Measurements from ENCODE around the gene KLHL18.
"Not testable (repeated sequence)": the region's sequence is repeated elsewhere in the genome, so short reads cannot be mapped to it uniquely, and the experiment has no call there.

Gene KLHL18

DNA sequence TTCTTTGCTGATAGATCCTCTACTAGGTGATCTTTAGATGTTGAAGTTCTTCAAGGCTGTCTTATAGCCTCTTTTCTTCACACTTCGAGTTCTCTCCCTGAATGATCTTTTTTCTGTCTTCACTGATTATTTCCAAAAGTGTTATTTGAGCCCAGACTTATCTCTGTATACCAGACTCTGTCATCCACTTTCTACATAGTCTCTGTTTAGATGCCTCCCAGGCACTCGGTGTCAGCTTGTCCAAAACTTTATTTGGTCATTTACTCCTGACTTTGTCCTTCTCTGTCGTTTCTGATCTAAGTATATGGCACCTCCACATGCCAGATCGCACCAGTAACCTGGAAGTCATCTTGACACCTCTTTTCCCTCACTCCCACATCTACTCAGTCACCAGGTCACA, 27.6 kb downstream of the KLHL18 start:
- in situ Hi-C loops (cut with MboI; ENCODE audit: low sequenced_read_pairs): no loop called here

DNA sequence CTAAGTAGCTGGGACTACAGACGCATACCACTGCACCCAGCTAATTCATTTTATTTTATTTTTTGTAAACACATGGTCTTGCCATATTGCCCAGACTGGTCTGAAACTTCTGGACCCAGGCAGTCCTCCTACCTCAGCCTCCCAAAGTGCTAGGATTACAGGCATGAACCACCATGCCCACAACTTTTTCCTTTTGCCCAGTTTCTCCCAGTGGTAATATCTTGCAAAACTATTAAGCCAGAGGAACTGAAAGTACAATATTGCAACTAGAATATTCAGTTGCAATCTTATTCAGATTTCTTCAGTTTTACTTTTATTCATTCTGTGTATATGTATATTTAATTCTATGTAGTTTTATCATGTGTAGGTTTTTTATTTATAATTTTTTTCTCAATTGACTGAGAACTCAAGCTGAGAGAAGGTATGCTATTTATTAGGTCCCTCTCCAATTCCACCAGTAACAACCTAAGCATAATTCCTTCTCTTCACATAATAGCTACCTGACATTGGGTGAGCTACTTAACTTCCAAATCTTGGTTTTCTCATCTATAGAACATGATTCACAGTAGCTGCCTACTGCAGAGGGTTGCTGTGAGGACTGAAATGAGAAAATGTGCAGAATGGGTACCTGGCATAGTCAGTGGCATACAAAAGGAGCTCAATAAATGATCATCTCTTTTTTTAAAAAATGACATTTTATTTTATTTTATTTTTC, 30.8 kb downstream of the KLHL18 start:
- in situ Hi-C loops (cut with MboI; ENCODE audit: low sequenced_read_pairs): no loop called here

DNA sequence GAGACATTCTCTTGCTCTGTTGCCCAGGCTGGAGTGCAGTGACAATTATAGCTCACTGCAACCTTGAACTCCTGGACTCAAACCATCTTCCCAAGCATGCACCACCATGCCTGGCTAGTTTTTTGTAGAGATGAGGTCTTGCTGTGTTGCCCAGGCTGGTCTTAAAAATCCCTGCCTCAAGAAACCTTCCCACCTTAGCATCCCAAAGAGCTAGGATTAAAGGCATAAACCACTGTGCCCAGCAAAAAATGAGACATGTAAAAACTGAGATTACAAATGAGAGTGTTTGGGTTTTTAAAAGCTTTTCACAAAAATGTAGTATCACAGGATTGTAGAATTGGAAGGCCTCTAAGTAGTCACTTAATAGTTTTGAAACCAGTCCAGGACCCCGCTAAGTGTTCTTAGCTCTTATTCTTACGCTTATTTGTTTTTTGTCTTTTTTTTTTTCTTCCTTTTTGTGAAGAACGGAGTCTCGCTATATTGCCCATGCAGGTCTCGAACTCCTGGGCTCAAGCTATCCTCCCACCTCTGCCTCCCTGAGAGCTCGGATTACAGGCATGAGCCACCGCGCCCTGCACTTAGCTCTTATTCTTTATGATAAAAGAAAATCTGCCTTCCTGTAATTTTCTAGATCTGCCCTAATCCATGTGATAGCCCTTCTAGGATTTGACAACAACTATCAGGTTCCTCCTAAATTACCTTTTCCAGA, 31.5 kb downstream of the KLHL18 start:
- in situ Hi-C loops (cut with MboI; ENCODE audit: low sequenced_read_pairs): no loop called here

DNA sequence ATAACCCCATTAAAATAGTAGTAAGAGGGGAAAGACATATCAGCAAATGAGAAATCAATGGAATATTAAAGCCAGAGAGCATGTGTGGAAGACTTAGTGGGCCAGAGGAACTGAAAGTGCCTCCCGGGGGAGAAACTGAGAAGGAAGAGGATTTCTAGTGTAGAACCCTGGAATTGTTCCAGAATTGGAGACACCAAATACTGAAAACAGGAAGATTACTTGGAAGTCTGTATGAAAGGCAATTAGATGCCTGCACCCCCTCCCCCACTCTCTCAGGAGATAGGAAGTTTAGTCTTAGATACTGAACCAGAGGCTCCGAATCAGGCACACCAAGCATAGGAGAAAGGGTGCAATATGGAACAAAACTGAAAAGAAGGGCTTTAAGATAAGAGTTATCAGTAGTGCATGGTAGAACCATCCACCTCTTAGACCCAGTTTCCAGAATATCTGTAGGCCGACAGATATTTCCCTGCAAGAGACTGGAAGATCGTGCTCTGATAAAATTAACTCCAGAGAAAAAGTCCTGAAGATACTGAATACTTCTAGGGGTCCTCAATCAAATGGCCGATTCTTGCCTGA, 32.4 kb downstream of the KLHL18 start:
- in situ Hi-C loops (cut with MboI; ENCODE audit: low sequenced_read_pairs): no loop called here

DNA sequence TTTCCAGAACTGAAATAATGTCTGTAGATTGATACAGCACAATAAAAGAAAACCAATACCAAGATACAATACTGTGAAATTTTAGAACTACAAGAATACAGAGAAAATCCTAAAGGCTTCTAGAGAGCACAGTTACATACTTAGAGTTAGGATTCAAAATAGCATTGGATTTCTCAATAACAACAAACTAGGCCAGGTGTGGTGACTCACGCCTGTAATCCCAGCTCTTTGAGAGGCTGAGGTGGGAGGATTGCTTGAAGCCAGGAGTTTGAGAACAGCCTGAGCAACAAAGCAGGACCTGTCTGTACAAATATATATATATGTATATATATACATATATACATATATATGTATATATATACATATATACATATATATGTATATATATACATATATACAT, 33.4 kb downstream of the KLHL18 start:
- in situ Hi-C loops (cut with MboI; ENCODE audit: low sequenced_read_pairs): not testable (repeated sequence)

GRCh38 chr3:47318916-47319315, 36.2 kb downstream of the KLHL18 start:
- in situ Hi-C loops (cut with MboI; ENCODE audit: low sequenced_read_pairs): no loop called here

DNA sequence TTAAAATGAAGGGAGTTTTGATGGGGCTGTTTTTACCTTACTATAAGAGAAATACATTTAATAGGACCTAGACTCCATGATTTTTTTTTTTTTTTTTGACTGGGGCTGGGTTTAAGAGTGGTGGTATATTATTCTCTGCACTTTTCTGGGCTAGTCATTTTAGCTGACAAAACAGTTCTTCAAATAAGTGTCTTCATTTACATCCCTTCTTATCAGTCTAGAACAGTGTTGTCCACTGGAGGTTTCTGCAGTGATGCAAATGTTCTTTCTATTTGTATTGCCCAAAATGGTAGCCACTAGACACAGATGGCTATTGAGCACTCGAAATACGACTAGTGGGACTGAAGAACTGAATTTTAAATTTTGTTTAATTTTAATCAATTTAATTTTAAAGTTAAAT, 37.2 kb downstream of the KLHL18 start:
- in situ Hi-C loops (cut with MboI; ENCODE audit: low sequenced_read_pairs): no loop called here

DNA sequence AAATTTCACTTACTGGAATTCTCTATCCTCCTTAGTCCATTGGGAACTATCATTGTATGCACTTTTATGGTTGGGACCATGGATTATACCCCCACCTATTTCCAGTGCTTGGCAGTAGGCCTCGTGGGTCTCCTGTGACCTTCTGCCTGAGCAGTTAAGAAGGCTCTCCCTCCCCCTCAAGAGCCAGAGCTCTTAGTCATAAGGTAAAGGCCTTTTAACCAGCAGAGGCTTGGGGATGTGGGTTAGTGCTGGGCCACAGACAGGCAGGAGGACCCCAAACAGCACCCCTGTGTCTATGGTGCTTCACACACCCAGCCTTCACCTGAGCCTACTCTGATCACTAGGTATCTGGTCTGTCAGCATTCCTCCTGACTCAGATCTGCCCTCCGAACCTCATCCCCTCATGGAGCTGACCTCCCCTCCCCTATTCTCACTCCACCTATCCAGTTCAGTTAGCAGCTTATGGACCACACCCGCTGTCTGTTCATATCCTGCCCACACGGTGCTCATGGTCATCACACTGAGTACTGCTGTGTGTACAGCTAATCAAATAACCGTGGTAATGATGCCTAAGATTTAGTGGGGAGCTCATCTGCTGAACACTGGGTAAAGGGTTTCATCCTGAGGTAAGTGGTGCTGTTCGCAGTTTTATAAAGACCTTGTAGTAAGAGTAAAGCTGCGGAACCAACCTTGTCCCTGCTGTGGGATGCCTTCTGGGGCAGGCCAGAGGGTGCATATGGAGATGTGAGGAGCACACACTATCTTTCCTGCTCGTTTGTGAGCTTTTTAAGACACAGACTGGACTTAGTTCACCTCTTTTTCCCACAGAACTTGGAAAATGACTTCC, 40.9 kb downstream of the KLHL18 start:
- in situ Hi-C loops (cut with MboI; ENCODE audit: low sequenced_read_pairs): no loop called here

DNA sequence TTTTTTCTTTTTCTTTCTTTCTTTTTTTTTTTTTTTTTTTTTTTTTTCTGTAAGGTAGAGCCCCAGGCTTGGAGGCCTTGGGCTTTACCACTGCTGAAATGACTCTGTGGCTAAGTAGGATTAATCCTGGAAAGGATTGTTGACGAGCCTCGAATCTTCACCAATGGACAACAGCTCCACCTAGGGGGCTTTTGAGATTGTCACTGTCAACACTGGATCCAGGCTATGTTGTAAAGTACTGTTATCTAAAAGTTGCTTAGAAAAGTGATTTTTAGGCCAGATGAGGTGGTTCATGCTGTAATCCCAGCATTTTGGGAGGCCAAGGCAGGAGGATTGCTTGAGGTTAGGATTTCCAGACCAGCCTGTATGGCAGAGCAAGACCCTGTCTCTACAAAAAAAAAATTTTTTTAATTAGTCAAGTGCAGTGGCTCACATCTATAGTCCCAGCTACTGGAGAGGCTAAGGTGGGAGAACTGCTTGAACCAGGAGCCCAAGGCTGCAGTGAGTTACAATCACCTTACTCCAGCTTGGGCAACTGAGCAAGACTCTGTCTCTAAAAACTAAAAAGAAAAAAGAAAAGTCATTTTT, 41.6 kb downstream of the KLHL18 start:
- in situ Hi-C loops (cut with MboI; ENCODE audit: low sequenced_read_pairs): no loop called here

GRCh38 chr3:47333907-47334306, 51.2 kb downstream of the KLHL18 start:
- in situ Hi-C loops (cut with MboI; ENCODE audit: low sequenced_read_pairs): no loop called here

- in situ Hi-C loops (cut with MboI; ENCODE audit: low sequenced_read_pairs): no loop called here
Observed at GRCh38 chr3:47337656-47338055, 54.9 kb downstream of the KLHL18 start.

- in situ Hi-C loops (cut with MboI; ENCODE audit: low sequenced_read_pairs): no loop called here
Observed at GRCh38 chr3:47339951-47340350, 57.2 kb downstream of the KLHL18 start.

DNA sequence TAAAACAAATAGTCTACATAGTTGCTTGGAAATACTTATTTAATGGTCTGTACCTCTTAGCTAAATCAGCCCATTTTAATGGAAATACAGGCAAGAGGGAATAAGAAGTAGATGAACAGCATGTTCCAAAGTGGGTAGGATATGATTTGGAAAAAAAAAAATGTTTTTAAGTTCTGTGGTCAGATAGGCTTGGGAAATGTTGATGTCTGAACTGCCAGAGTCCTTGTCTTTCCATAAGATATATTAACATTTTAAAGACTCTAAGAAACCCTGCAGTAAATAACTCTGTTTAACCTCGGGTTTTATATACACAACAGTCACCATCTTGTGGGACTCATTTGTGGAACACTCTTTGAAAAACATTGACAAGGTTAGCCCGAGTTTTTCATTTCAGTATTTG, 58.1 kb downstream of the KLHL18 start:
- in situ Hi-C loops (cut with MboI; ENCODE audit: low sequenced_read_pairs): no loop called here

- in situ Hi-C loops (cut with MboI; ENCODE audit: low sequenced_read_pairs): no loop called here
Observed at GRCh38 chr3:47342151-47342550, 59.4 kb downstream of the KLHL18 start.

DNA sequence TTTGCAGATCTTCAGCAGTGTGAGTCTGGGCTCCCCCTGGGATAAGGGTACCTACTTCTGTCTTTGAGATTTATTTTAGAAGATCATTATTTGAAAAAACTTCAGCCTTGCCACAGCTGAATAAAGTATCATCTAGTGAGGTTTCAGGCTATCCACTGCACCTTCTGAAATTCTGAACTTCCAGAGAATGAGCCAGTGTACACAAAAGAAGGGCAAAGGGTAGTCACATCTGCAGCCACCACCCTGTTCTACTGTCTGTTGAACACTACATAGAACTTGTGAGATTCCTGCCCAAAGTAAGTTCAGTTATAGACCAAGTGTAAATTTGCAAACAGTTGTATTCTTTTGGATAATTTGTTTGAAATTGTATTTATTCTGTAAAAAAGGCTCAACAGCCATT, 60.1 kb downstream of the KLHL18 start:
- in situ Hi-C loops (cut with MboI; ENCODE audit: low sequenced_read_pairs): no loop called here

- in situ Hi-C loops (cut with MboI; ENCODE audit: low sequenced_read_pairs): no loop called here
Observed at GRCh38 chr3:47343471-47343971, 60.8 kb downstream of the KLHL18 start.

GRCh38 chr3:47344971-47345370, 62.2 kb downstream of the KLHL18 start:
- in situ Hi-C loops (cut with MboI; ENCODE audit: low sequenced_read_pairs): no loop called here

DNA sequence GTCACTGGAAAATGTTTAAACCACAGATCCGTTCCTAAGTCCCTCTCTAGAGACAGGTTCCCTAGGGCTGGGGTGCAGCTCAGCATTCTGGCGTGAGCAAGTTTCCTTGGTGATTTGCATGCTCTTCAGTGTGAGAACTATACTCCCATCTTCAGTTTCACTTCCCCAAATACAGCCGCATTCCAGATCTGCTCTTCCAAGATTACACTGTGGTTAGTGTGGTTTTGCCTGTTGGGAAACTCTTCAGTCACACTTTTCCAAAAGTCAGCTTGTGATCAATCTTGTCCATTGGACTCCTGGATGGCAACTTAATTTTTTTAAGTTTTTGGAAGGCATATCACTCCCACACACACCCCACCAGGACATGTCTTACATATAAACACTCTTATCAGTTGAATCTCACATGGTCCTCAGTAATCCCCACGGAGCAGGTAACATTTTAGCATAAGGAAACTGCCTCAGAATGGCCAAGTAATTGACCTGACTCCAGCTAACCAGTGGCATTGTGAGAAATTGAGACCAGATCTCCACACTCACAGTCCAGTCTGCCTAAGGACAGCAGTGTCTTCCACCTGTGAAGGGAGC, 64.6 kb downstream of the KLHL18 start:
- in situ Hi-C loops (cut with MboI; ENCODE audit: low sequenced_read_pairs): no loop called here

DNA sequence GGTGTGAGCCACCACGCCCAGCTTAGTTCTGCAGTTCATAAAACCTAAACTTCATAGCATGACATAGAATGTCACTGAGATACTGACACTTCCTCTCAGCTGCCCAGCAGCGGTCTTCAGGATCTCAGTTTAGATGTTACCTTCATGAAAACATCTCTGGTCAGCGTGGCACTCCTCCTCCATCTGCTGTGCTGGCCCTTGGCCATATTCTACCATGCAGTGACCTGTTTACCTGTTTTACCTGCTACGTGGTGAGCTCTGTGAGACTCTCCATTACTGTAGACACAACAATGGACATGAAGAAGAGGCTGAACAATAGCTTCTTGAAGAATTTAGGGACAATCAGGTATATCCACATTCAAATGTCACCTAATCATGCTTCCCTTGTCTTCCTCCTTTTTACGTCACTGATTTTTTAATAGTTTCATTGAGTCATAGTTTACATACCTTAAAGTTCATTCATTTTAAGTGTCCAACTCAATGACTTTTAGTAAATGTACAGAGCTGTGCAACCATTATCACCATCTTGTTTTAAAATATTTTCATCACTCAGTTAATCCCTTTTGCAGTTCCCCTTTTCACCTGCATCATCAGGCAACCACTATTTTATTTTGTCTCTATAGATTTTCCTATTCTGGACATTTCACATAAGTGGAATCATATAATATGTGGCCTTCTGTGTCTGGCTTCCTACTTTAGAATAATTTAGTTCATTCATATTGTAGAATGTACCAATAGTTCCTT, 65.8 kb downstream of the KLHL18 start:
- in situ Hi-C loops (cut with MboI; ENCODE audit: low sequenced_read_pairs): no loop called here

DNA sequence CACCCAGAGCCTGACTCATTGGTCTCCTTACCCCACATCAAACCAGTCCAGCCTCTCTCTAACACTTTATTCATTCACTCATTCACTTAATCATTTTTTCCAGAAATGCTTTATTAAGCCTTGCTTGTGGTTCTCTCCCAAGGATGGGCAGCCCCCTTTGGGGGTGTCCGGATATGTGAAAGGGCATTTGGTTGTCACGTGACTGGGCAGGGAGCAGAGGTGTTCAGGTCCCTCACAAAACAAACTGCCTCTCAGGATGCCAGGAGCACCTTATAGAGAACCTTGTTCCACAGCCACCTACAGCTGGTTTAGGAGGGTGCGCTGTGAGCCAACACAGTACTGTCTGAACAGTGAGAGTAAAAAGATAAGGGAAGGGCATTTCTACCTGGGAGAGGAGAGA, 72.3 kb downstream of the KLHL18 start:
- in situ Hi-C loops (cut with MboI; ENCODE audit: low sequenced_read_pairs): no loop called here

All from hTERT RPE-1 (cell line).